K562 (cell line): Measurements from ENCODE around the gene TELO2.

Experiments
- POLR2A ChIP-seq: fragments of 450-650 bp; conservative IDR thresholded peaks from 2 replicates; pipeline ENCODE4 v1.6.1; 2016
- ZNF121 ChIP-seq: sonication (generic); formaldehyde crosslinking; conservative IDR thresholded peaks from 2 replicates; pipeline ENCODE4 v1.8.0; 2022; ENCODE audit warnings: missing genetic modification reagents

DNA sequence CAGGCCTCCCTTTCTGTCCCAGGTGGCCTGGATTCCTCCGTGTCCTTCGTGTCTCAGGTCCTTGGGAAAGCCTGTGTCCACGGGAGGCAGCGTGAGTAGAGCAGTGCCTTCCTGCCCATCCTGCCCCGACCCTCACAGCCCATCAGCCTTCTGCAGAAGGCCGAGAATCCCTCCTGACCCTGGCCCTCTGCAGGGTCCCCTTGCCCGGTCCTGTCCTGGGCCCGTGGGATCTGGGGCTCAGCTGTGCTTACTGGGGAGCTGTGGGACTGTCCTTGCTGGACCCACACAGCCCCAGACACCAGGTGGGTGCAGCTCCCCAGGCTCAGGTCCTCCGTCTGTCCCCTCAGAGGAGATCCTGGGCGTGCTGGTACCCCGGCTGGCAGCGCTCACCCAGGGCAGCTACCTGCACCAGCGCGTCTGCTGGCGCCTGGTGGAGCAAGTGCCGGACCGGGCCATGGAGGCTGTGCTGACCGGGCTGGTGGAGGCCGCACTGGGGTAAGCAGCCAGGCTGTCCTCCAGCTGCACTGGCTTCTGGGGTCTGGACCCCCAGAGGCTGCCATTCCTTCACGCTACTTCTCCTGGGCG, 3.9 kb downstream of the TELO2 start:
- no peak for TF ChIP-seq ZNF121 (CRISPR knock-in tag)
- no peak for TF ChIP-seq POLR2A
